ENCODE data around the gene FIZ1.

DNA sequence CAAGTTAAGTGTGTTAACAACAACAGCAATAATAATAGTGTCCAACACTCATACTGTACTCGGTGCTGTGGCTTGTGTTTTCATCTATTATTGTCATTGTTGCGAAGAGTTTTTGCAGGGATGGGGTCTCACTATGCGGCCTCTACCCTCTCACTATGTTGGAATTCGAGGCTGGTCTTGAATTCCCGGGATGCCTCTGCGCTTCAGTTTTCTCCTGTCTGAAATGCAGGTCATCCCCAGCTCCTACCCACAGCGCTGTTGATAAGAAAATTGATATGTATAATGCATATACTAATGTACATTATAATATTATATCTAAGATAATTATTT lies 49.0 kb downstream of the FIZ1 start:
- TF ChIP-seq EZH2 (IDR thresholded peaks at IDR 0.05) (no peak), CTCF (IDR thresholded peaks at IDR 0.05) (no peak)

All from neural progenitor cell (in vitro differentiated cells).